ENCODE data around the gene WFIKKN2. TPM values are rescaled to one million over a fixed set of nuclear protein-coding genes. Genes with fewer than 3 reads are reported as not detected.
"Not testable (repeated sequence)": the region's sequence is repeated elsewhere in the genome, so short reads cannot be mapped to it uniquely, and the experiment has no call there.

The WFIKKN2 gene
- total and polyA plus RNA-seq, 2 donors = 0.14 to 0.82 TPM

GRCh38 chr17:50858486-50859225 lies 23.3 kb downstream of the WFIKKN2 start:
- Histone ChIP-seq H3K4me1 (ENCODE audit: control insufficient read depth in 2 of 2, insufficient read depth in 2 of 2, low read length in 2 of 2) (peaks cover 8% of the 10 kb centered on the region in 2 donors), H3K4me3 (ENCODE audit: low read length in 2 of 2) (no peak overlapping the region), H3K36me3 (ENCODE audit: control insufficient read depth in 2 of 2, insufficient read depth in 2 of 2, low read length in 1 of 2) (peaks cover 7 to 14% of the 10 kb centered on the region in 2 donors), H3K9me3 (ENCODE audit: control insufficient read depth in 2 of 2, insufficient read depth in 1 of 2, low read length in 1 of 2) (no peaks in the 10 kb centered on the region), H3K27me3 (ENCODE audit: control insufficient read depth in 2 of 2, insufficient read depth in 1 of 2, low read length in 1 of 2) (peaks cover 0 to 2% of the 10 kb centered on the region in 2 donors), H3K27ac (ENCODE audit: low read depth in 1 of 2, low read length in 1 of 2) (no peak overlapping the region)
- 98% methylated on average over 12 of the region's 12 CpGs for WGBS
- DNase-seq (ENCODE audit: low read depth in 6 of 9, low spot score in 9 of 9) = no peak

- H3K36me3 ChIP-seq (ENCODE audit: control insufficient read depth in 2 of 2, insufficient read depth in 2 of 2, low read length in 1 of 2) = peaks cover 7 to 15% of the 10 kb centered on the region in 2 donors
- not testable (repeated sequence) for H3K27me3 ChIP-seq (ENCODE audit: control insufficient read depth in 2 of 2, insufficient read depth in 1 of 2, low read length in 1 of 2); H3K4me3 ChIP-seq (ENCODE audit: low read length in 2 of 2); H3K9me3 ChIP-seq (ENCODE audit: control insufficient read depth in 2 of 2, insufficient read depth in 1 of 2, low read length in 1 of 2); H3K4me1 ChIP-seq (ENCODE audit: control insufficient read depth in 2 of 2, insufficient read depth in 2 of 2, low read length in 2 of 2); H3K27ac ChIP-seq (ENCODE audit: low read depth in 1 of 2, low read length in 1 of 2); DNase-seq (ENCODE audit: low read depth in 6 of 9, low spot score in 9 of 9)
- whole genome bisulfite sequencing = 98% methylated on average over 15 of the region's 15 CpGs
These were observed 24.3 kb downstream of the WFIKKN2 start for GRCh38 chr17:50859727-50860126.

GRCh38 chr17:50861334-50861676 lies 25.9 kb downstream of the WFIKKN2 start:
- Histone ChIP-seq H3K9me3 (ENCODE audit: control insufficient read depth in 2 of 2, insufficient read depth in 1 of 2, low read length in 1 of 2) (no peaks in the 10 kb centered on the region), H3K4me1 (ENCODE audit: control insufficient read depth in 2 of 2, insufficient read depth in 2 of 2, low read length in 2 of 2) (peaks cover 8 to 9% of the 10 kb centered on the region in 2 donors), H3K36me3 (ENCODE audit: control insufficient read depth in 2 of 2, insufficient read depth in 2 of 2, low read length in 1 of 2) (peaks cover 7 to 15% of the 10 kb centered on the region in 2 donors), H3K27ac (ENCODE audit: low read depth in 1 of 2, low read length in 1 of 2) (no peak overlapping the region), H3K27me3 (ENCODE audit: control insufficient read depth in 2 of 2, insufficient read depth in 1 of 2, low read length in 1 of 2) (no peaks in the 10 kb centered on the region), H3K4me3 (ENCODE audit: low read length in 2 of 2) (no peak overlapping the region)
- DNase-seq (ENCODE audit: low read depth in 6 of 9, low spot score in 9 of 9) = no peak
- 93% methylated on average over 2 of the region's 2 CpGs for WGBS

GRCh38 chr17:50861822-50862528 lies 26.6 kb downstream of the WFIKKN2 start:
- no peak for DNase-seq (ENCODE audit: low read depth in 6 of 9, low spot score in 9 of 9)
- Histone ChIP-seq H3K27me3 (ENCODE audit: control insufficient read depth in 2 of 2, insufficient read depth in 1 of 2, low read length in 1 of 2) (no peaks in the 10 kb centered on the region), H3K4me1 (ENCODE audit: control insufficient read depth in 2 of 2, insufficient read depth in 2 of 2, low read length in 2 of 2) (peaks cover 8 to 9% of the 10 kb centered on the region in 2 donors), H3K36me3 (ENCODE audit: control insufficient read depth in 2 of 2, insufficient read depth in 2 of 2, low read length in 1 of 2) (peaks cover 7 to 15% of the 10 kb centered on the region in 2 donors), H3K27ac (ENCODE audit: low read depth in 1 of 2, low read length in 1 of 2) (no peak overlapping the region), H3K9me3 (ENCODE audit: control insufficient read depth in 2 of 2, insufficient read depth in 1 of 2, low read length in 1 of 2) (peaks cover 0 to 2% of the 10 kb centered on the region in 2 donors), H3K4me3 (ENCODE audit: low read length in 2 of 2) (no peak overlapping the region)
- WGBS = 96% methylated on average over 7 of the region's 7 CpGs

GRCh38 chr17:50863221-50863843 lies 27.9 kb downstream of the WFIKKN2 start:
- Histone ChIP-seq H3K27ac (ENCODE audit: low read depth in 1 of 2, low read length in 1 of 2) (no peak overlapping the region), H3K4me3 (ENCODE audit: low read length in 2 of 2) (peak overlapping the region in 1 of 2 donors; percentile 8), H3K36me3 (ENCODE audit: control insufficient read depth in 2 of 2, insufficient read depth in 2 of 2, low read length in 1 of 2) (peaks cover 7 to 15% of the 10 kb centered on the region in 2 donors), H3K27me3 (ENCODE audit: control insufficient read depth in 2 of 2, insufficient read depth in 1 of 2, low read length in 1 of 2) (no peaks in the 10 kb centered on the region), H3K9me3 (ENCODE audit: control insufficient read depth in 2 of 2, insufficient read depth in 1 of 2, low read length in 1 of 2) (peaks cover 0 to 7% of the 10 kb centered on the region in 2 donors), H3K4me1 (ENCODE audit: control insufficient read depth in 2 of 2, insufficient read depth in 2 of 2, low read length in 2 of 2) (peaks cover 9 to 18% of the 10 kb centered on the region in 2 donors)
- no peak for DNase-seq (ENCODE audit: low read depth in 6 of 9, low spot score in 9 of 9)
- WGBS = 98% methylated on average over 11 of the region's 11 CpGs

- H3K27ac ChIP-seq (ENCODE audit: low read depth in 1 of 2, low read length in 1 of 2) = no peak overlapping the region
- WGBS = 92% methylated on average over 3 of the region's 3 CpGs
- peaks cover 7 to 15% of the 10 kb centered on the region in 2 donors for H3K36me3 ChIP-seq (ENCODE audit: control insufficient read depth in 2 of 2, insufficient read depth in 2 of 2, low read length in 1 of 2)
- no peak overlapping the region for H3K4me3 ChIP-seq (ENCODE audit: low read length in 2 of 2)
- peaks cover 0 to 7% of the 10 kb centered on the region in 2 donors for H3K9me3 ChIP-seq (ENCODE audit: control insufficient read depth in 2 of 2, insufficient read depth in 1 of 2, low read length in 1 of 2)
- peaks cover 9 to 18% of the 10 kb centered on the region in 2 donors for H3K4me1 ChIP-seq (ENCODE audit: control insufficient read depth in 2 of 2, insufficient read depth in 2 of 2, low read length in 2 of 2)
- no peaks in the 10 kb centered on the region for H3K27me3 ChIP-seq (ENCODE audit: control insufficient read depth in 2 of 2, insufficient read depth in 1 of 2, low read length in 1 of 2)
- no peak for DNase-seq (ENCODE audit: low read depth in 6 of 9, low spot score in 9 of 9)
These were observed 28.5 kb downstream of the WFIKKN2 start for GRCh38 chr17:50863931-50864330.

GRCh38 chr17:50864747-50865059 lies 29.3 kb downstream of the WFIKKN2 start:
- H3K27ac ChIP-seq (ENCODE audit: low read depth in 1 of 2, low read length in 1 of 2) = peak overlapping the region; percentile 84 to 97
- DNase-seq (ENCODE audit: low read depth in 6 of 9, low spot score in 9 of 9) = no peak
- 27% methylated on average over 6 of the region's 6 CpGs for WGBS
- H3K4me3 ChIP-seq (ENCODE audit: low read length in 2 of 2) = peak overlapping the region; percentile 81 to 96
- peaks cover 9 to 18% of the 10 kb centered on the region in 2 donors for H3K4me1 ChIP-seq (ENCODE audit: control insufficient read depth in 2 of 2, insufficient read depth in 2 of 2, low read length in 2 of 2)
- H3K9me3 ChIP-seq (ENCODE audit: control insufficient read depth in 2 of 2, insufficient read depth in 1 of 2, low read length in 1 of 2) = peaks cover 0 to 7% of the 10 kb centered on the region in 2 donors
- H3K27me3 ChIP-seq (ENCODE audit: control insufficient read depth in 2 of 2, insufficient read depth in 1 of 2, low read length in 1 of 2) = no peaks in the 10 kb centered on the region
- H3K36me3 ChIP-seq (ENCODE audit: control insufficient read depth in 2 of 2, insufficient read depth in 2 of 2, low read length in 1 of 2) = peaks cover 7 to 15% of the 10 kb centered on the region in 2 donors

GRCh38 chr17:50865060-50865867 lies 29.9 kb downstream of the WFIKKN2 start:
- WGBS = 1% methylated on average over 46 of the region's 50 CpGs
- peaks cover 9 to 18% of the 10 kb centered on the region in 2 donors for H3K4me1 ChIP-seq (ENCODE audit: control insufficient read depth in 2 of 2, insufficient read depth in 2 of 2, low read length in 2 of 2)

More at GRCh38 chr17:50865060-50865867, 29.9 kb downstream of the WFIKKN2 start:
- peak in 8 of 9 donors; percentile 39 to 79 (median 56) for DNase-seq (ENCODE audit: low read depth in 6 of 9, low spot score in 9 of 9)
- Histone ChIP-seq H3K9me3 (ENCODE audit: control insufficient read depth in 2 of 2, insufficient read depth in 1 of 2, low read length in 1 of 2) (peaks cover 0 to 7% of the 10 kb centered on the region in 2 donors), H3K27me3 (ENCODE audit: control insufficient read depth in 2 of 2, insufficient read depth in 1 of 2, low read length in 1 of 2) (no peaks in the 10 kb centered on the region), H3K27ac (ENCODE audit: low read depth in 1 of 2, low read length in 1 of 2) (peak overlapping the region; percentile 84 to 97), H3K36me3 (ENCODE audit: control insufficient read depth in 2 of 2, insufficient read depth in 2 of 2, low read length in 1 of 2) (peaks cover 7 to 15% of the 10 kb centered on the region in 2 donors), H3K4me3 (ENCODE audit: low read length in 2 of 2) (peak overlapping the region; percentile 81 to 96)

Measured in thymus (tissue), 11 donors.